ENCODE results near the gene CXorf38.

DNA sequence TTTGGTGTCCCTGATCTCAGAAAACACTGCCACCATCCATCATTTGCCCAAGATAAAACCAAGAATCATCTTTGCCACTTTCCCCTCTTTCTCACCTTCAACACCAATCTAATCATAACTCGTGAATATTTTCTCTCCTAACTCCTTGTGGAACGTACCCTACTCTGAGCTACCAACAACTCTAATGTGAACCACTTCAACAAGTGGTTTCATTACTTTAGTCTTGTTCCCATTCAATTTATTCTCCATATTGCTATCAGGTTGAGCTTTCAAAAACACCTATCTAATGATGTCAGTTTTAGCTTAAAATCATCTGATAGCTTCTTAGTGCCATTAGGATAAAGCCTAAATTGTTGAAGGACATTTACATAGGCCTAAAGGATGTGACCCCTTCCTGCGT is 39.8 kb upstream of the CXorf38 start:
- no peak for TF ChIP-seq HDAC2 (IDR thresholded peaks at IDR 0.05)
- TF ChIP-seq CHD2 (IDR thresholded peaks at IDR 0.05; ENCODE audit: low read length, partially characterized antibody) = no peak
- no peak for TF ChIP-seq SREBF2 (IDR thresholded peaks at IDR 0.05)
- TF ChIP-seq CTCF (IDR thresholded peaks at IDR 0.05) = no peak
